ACHN (cell line): ENCODE data around the gene ARID4B.
A peak's percentile ranks its signal among the peaks of the same experiment; 100 is the strongest.
"Not testable (repeated sequence)": the region's sequence is repeated elsewhere in the genome, so short reads cannot be mapped to it uniquely, and the experiment has no call there.

Experiments used
- DNase-seq: peaks from one replicate; pipeline ENCODE4 v3.0.0-alpha.2; 2015
- in situ Hi-C: cut with HindIII; loops from 2 replicates; pipeline ENCODE4 v1.10.0; 2017; ENCODE audit warnings: low sequenced_read_pairs, low pct_ligation_motif_present, low pct_unique_long_range_greater_than_20kb

Gene ARID4B

GRCh38 chr1:235327559-235328270 lies at the start of gene ARID4B:
Gene ARID4B (minus strand): TSS chr1:235328179. CDS start chr1:235326919, 1,260 bp downstream.
- in situ Hi-C loops, result no loop called here
- no peak for DNase-seq

- in situ Hi-C loops, result no loop called here
- no peak for DNase-seq
Measured at GRCh38 chr1:235375919-235376605, 48.1 kb upstream of the ARID4B start.

- no peak for DNase-seq
- in situ Hi-C loops, result no loop called here
Measured at GRCh38 chr1:235369802-235370201, 41.8 kb upstream of the ARID4B start.

DNA sequence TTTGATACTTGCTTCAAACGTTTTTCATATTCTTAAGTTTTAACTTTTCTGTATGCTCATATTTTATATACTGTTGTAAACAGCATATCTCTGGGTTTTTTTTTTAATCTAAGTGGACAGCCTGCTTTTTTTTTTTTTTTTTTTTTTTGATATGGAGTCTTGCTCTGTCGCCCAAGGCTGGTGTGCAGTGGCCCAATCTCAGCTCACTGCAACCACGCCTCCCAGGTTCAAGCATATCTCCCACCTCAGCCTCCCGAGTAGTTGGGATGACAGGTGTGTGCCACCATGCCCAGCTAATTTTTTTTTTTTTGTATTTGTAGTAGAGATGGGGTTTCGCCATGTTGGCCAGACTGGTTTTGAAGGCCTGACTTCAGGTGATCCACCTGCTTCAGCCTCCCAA lies 40.4 kb upstream of the ARID4B start:
- DNase-seq, result no peak
- in situ Hi-C loops, result no loop called here

- in situ Hi-C loops, result no loop called here
- peak; percentile 99 for DNase-seq
Measured at GRCh38 chr1:235367000-235367908, 39.3 kb upstream of the ARID4B start, which contains the start of gene TBCE. Gene TBCE (plus strand): TSS chr1:235367427. CDS start chr1:235380050, 12,623 bp downstream.

DNA sequence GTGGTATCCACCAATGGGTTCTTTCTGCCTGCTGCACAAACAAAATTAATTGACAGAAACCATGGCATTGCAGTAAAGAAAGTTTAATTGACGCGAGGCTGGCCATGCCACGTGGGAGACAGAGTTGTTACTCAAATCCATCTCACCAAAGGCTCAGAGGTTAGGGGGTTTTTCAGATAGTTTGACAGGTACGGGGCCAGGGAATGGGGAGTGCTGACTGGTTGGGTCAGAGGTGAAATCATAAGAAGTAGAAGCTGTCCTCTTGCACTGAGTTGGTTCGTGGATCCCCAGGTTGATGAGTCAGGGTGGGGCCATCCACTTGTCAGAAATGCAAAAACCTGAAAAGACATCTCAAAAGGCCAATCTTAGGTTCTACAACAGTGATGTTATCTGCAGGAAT lies 38.3 kb upstream of the ARID4B start:
- no peak for DNase-seq
- in situ Hi-C loops, result no loop called here

DNA sequence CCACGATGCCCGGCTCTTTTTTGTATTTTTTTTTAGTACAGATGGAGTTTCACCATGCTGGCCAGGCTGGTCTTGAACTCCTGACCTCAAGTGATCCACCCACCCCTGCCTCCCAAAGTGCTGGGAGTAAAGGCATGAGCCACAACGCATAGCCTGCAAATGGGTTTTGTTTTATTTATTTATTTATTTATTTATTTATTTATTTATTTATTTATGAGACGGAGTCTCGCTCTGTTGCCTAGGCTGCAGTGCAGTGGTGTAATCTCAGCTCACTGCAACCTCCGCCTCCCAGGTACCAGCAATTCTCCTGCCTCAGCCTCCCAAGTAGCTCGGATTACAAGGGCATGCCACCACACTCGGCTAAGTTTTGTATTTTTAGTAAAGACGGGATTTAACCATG lies 36.2 kb upstream of the ARID4B start:
- DNase-seq, in situ Hi-C loops: not testable (repeated sequence)

- in situ Hi-C loops, result no loop called here
- DNase-seq, result no peak
Measured at GRCh38 chr1:235358899-235359298, 30.9 kb upstream of the ARID4B start.

DNA sequence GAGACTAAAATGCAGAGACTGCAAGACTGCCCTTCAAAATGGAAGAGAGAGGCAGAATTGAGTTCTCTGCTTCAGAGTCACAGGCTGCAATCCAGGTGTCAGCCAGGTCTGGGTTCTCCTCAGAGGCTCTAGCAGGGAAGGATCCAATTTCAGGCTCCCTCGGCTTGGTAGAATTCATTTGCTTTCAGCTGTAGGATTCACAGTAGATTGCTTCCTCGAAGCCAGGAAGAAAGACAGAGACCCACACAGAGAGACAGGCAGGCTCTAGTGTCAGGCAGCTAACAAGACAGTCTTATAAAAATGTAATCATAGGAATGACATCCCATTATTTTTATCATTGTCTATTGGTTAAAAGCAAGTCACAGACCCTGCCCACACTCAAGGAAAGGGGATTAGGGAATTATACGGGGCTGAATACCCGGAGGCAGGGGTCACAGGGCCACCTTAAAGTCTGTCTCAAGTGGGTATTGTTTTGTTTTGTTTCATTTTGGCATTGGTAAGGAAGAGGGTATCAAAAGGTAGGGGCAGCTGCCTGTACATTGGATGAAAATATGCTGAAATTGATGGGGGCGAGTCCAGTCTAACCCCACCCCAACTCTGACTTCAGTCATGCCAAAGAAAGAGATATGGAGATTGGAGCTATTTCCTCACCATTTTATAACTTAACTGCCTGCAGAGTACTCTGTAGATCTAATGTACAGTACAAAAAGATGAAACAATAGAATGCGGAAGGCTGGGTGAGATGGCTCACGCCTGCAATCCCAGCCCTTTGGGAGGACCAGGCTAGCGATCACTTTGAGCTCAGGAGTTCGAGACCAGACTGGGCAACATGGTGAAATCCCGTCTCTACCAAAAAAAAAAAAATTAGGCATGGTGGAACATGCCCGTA lies 29.8 kb upstream of the ARID4B start:
- in situ Hi-C loops, result no loop called here
- DNase-seq, result no peak

GRCh38 chr1:235351898-235352297 lies 23.9 kb upstream of the ARID4B start:
- in situ Hi-C loops, result no loop called here

DNA sequence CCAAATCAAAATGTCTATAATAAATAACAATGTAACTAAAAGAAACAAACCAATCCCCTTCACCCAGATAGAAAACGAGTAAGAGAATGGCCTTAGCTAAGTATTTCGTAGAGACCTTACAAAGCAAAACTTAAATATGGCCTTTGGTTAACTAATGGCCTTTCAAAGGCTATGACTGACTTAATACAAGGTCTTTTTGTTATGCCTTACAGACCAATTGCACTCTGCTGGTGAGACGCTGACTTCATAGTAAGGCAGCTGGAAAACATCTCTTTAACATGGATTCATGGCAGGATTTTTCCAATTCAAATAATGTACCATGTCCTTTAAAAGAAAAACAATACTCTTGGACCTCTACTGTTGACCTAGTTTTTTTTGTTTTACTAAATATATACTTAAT lies 23.5 kb upstream of the ARID4B start:
- no peak for DNase-seq
- in situ Hi-C loops, result no loop called here

More at GRCh38 chr1:235351898-235352297, 23.9 kb upstream of the ARID4B start:
- no peak for DNase-seq

- in situ Hi-C loops, result no loop called here
- DNase-seq, result no peak
Measured at GRCh38 chr1:235343726-235344125, 15.7 kb upstream of the ARID4B start.

- in situ Hi-C loops, result no loop called here
- DNase-seq, result no peak
Measured at GRCh38 chr1:235342471-235342870, 14.5 kb upstream of the ARID4B start.

GRCh38 chr1:235342039-235342438 lies 14.1 kb upstream of the ARID4B start:
- in situ Hi-C loops, result no loop called here
- no peak for DNase-seq

DNA sequence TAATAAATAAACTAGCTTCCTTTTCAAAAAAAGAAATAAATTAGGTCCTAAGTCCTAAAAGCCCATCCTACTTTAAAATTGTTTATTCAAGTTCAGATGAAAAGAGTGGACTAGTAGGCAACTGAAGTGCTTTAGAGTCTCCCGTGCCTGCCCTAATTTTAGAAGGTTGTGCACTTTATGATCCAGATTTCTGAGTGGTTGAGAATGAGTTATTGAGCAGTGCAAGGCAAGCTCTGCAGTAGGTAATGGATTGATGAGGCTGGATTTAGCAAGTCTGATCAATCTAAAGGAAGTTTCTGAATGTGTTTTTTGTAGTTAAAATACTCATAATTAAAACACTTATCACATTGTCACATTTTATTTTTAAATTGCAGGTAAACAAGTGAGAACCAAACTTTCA lies 13.4 kb upstream of the ARID4B start:
- in situ Hi-C loops, result no loop called here
- DNase-seq, result no peak

DNA sequence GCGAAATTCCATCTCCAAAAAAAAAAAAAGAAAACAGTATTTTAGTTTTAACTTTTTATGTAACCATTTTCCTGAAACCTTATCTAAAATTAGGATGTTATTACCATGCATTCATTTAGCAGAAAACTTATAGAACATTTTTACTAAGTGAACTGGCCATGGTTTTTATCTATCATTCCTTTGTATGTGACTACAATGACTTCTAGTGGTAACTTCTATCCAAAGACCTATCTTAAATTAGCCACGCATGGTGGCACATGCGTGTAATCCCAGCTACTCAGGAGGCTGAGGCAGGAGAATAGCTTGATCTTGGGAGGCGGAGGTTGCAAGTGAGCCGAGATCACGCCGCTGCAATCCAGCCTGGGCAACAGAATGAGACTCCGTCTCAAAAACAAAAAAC lies 11.8 kb upstream of the ARID4B start:
- in situ Hi-C loops, result no loop called here
- DNase-seq, result peak; percentile 26

DNA sequence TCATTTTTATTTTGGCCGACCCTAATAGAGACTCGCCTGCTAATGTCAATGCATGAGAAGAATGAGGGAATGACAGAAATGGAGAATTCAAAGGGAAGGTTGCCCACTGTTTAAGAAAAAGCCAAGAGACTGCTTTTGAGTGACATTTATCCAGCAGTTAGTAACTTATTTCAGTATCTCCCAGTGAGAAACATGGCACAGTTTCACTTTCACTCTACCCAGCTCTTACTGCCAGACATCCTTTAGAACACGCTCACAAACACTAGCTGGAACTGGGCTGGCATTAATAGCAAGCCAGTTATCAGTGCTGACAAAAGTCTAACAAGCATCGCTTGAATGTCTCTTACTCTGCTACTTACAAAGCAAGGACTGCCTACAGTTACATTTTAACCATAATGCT lies 8.9 kb upstream of the ARID4B start:
- in situ Hi-C loops, result no loop called here
- DNase-seq, result peak; percentile 73

GRCh38 chr1:235331401-235331800 lies 3.4 kb upstream of the ARID4B start:
- in situ Hi-C loops, result no loop called here
- DNase-seq, result no peak
